ENCODE results near the gene LIPI.
"Not testable (repeated sequence)": the region's sequence is repeated elsewhere in the genome, so short reads cannot be mapped to it uniquely, and the experiment has no call there.

The LIPI gene

DNA sequence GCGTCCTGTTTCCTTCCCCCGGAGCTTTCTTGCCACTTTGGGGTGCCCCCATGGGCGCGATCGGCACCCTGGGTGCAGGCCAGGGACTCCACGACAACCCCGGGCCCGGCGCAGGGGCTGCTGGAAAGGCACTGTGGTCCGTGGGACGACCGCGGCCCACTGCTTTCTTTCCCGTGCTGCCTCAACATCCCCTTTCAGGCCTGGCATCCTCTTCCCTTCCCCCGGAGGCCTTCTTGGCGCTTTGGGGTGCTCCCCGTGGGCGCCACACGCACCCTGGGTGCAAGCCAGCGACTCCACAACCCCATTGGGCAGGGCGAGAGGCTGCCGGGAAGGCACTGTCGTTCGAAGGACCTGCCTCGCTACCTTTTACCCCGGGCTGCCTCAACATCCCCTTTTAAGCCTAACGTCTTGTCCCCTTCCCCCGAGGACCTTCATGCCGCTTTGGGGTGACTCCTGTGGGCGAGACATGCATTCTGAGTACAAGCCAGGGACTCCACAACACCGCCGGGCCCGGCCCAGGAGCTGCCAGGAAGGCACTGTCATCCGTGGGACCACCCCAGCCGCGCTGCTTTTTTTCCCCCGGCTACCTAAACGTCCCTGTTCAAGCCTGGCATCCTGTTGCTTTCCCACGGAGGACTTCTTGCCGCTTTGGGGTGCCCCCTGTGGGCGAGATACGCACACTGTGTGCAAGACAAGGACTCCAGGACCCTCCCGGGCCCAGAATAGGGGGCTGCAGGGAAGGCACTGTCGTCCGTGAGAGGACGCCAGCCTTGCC is 137.8 kb downstream of the LIPI start:
- DNase-seq (ENCODE audit: low spot score): no peak

- DNase-seq (ENCODE audit: low spot score): no peak
Measured at GRCh38 chr21:14071902-14072734, 138.6 kb downstream of the LIPI start.

DNA sequence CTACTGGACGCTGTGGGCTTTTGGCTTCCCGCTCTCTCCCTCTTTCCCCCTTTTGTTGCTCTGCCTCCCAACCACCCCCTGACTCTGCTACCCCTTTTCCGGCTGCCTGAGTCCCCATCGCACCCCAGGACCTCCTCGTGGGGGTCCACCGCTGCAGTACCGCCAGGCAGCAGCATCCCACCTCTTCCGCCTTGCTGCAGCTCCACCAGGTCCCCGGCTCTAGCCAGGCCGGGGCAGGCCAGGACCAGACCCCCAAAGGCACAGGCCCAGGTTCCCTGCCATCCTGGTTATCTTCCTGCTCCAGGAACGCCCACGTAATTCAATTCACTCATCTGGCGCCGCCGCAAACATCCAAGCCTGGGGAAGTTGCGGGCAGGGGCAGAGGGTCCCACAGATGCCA is 139.8 kb downstream of the LIPI start:
- DNase-seq (ENCODE audit: low spot score): no peak

DNA sequence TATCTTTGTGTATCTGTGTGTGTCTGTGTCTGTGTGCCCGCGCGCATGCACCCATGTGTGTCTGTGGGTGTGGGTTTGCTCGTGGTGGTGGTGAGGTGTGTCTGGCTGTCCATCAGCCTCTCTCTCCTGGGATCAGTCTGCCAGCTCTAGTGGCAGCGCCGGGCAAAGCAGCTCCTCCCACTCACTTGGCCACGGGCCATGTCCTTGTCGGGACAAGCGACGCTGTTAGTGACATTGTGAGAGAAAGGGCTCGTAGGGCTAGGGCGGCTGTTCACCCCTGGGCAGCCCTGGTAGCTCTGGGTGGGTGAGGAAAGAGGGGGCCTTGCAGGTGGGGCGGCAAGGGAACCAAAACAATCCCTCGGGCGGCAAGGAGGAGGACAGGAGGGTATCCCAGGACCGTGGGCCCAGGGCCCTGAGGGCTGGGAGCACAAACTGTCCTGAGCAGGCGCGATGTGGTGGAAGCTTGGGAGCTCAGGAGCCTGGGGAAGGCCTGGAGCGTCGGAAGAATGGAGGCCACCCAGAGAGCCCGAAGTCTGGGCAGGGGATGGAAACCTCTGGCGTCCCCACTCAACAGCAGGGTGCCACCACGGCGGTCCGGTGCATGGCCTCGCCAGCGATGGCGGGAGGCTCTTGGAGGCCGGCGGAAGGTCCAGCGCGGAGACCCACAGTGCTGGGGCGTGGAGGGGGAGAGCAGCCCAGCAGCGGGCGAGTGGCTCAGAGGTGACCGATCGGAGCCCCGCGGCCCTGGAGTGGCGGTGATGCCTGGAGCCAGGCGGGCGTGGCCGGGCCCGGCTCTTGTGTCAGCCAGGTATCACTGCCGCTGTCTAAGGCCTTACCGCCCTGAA is 140.5 kb downstream of the LIPI start:
- no peak for DNase-seq (ENCODE audit: low spot score)

DNA sequence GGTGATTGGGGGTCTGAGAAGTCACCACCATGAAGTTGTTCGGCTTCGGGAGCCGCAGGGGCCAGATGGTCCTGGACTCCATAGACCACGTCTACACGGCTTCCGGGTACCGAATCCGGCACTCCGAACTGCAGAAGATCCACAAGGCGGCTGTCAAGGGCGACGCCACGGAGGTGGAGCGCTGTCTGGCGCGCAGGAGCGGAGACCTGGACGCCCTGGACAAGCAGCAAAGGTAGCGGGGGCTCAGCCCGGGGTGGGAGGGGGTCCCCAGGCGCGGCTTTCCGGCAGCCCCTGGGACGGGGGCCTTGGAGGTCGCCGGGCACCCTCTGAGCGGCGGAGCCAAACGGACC is 146.5 kb downstream of the LIPI start:
- DNase-seq (ENCODE audit: low spot score): no peak

DNA sequence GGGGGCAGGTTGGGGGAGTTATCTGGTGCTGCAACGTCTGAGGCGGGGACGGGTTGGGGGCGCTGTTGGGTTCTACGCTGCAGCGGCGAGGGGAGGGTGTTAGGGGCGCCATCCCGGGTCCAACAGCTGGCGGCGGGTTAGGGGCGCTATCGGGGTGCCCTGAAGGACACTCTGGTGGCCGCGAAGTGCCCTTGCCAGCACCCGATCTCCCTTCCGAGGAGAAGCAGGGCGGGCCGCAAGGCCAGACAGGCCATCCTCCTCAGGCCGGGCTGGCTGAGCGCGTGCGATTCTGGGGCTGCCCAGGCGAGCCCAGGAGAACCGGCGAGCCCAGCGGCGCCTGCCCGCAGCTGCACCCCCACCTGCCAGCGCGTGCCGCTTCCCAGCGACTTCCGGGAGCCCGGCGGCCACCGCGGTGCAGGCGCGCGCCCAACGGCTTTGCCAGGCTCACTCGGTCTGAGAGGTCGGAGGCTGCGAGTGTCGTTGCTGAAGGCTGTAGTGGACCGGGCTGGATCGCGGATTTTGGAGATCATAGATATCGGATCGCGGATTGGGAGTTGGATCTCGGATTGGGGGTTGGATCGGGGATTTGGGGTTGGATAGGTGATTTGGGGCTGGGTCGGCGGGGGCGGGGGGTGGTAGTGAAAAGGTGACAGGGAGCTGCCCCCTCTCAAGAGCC is 147.0 kb downstream of the LIPI start:
- not testable (repeated sequence) for DNase-seq (ENCODE audit: low spot score)

DNA sequence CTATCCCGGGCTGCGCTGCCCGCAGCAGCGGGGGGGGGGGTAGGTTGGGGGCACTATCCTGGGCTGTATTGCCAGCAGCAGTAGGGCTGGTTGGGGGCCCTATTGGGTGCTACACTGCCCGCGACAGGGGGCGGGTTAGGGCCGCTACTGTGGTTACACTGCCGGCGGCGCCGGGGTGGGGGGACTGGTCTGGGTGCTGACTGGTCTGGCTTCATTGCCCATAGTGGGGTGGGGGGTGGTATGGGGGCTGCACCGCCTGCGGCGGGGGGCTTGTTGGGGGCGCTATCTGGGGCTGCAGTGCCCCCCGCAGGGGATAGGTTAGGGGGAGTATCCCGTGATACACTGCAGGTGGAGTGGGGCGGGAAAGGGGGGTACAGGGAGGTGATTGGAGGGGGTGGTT is 148.1 kb downstream of the LIPI start:
- DNase-seq (ENCODE audit: low spot score): not testable (repeated sequence)

DNA sequence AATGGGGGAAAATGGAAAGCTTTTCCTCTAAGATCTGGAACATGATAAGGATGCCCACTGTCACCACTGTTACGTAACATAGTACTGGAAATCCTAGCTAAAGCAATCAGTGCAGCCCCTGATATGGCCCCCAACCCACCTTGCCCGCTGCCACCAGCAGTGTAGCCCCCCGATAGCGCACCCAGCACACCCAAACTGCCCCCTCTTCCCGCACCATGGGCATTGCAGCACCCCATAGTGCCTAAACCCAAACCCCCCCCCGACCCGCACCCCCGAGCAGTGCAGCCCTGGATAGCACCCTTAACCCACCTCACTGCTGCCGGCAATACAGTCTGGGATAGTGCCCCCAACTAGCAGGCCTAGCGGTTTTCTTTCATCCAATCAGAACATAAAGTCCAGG is 148.9 kb downstream of the LIPI start:
- not testable (repeated sequence) for DNase-seq (ENCODE audit: low spot score)

DNA sequence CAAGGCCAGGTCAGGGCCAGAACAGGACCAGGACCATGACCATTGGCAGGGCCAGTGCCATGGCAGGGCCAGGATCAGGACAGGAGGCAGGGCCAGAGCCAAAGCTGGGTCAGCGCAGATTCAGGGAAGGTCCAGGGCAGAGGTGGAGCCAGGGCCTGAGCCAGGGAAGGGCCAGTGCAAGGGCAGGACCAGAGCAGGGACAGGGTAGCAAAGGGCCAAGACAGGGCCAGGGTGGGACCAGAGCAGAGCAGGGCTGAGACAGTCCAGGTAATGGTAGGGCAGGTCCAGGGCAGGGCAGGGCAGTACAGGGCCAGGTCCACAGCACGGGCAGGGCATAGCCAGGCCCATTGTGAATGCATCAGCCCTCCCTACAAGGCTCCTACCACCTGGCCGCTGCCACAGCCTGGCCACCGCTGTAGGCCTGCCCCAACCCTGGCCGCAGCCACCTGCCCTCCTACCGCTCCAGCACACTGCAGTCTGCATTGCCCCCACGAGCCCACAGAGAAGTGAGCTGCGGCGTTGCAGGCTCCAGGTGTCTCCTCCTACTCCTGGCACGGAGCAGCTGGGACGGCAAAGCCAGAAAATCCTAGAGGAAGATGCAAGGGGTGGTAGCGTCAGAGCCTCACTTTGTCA is 151.6 kb downstream of the LIPI start:
- not testable (repeated sequence) for DNase-seq (ENCODE audit: low spot score)

Data from hepatic stellate cell (primary cell).